ENCODE results near the gene DMBT1. TPM values are rescaled to one million over a fixed set of nuclear protein-coding genes. Genes with fewer than 3 reads are reported as not detected.

Gene DMBT1
- total RNA-seq, 1 donor from 2014 or later = 0.13 TPM

DNA sequence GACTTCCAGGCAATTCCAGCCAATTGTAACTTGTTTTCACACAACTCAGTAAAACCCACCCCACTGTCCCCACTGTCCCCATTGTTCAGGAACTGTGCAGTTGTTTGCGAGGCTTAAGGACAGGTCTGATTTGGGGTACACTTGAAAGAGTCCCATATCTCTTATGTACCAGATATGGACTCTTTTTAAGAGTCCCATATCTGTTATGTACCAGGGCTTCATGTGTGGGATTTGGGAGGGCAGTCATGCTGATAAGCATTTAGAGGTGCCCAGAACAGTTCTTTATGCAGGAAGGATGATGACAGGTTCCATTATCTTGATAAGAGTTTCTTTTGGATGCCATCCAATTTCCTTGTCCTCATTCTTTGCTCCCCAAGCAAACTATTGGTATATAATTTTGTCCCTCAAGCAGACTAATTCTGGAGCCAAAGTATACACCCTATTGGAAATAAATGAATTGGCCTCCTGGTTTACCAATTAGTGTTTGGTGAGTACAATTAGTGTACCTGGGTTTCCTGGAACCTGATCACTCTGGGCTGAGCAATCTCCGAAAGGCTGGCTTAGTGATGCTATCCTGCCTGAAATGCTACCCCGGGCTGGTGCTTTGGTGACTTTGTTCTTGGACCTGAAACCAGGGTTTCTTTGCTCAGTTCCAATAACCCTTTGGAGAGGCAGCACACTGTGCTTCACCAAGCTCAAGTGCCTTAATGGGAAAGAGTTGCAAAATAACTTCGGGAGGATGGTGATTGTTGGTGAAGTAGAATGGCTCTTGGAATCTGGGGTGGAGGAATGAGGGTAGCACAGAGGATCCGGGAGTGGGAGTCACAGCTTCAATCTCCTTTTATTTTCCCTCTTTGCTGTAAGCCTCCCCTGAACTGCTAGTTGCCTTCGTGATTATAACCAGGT lies 6.2 kb upstream of the DMBT1 start:
- Histone ChIP-seq H3K4me3 (ENCODE audit: low read depth, low read length) (no peak overlapping the region), H3K36me3 (ENCODE audit: control insufficient read depth, insufficient read depth, low read length) (no peaks in the 10 kb centered on the region), H3K27me3 (ENCODE audit: control insufficient read depth, insufficient read depth, low read length) (peaks cover 8% of the 10 kb centered on the region)
- TF ChIP-seq CTCF (IDR thresholded peaks at IDR 0.05; ENCODE audit: insufficient read depth, low read length, poor library complexity, severe bottlenecking) = no peak
- no peak for DNase-seq (ENCODE audit: low read depth)

GRCh38 chr10:122555442-122555841 lies 5.1 kb upstream of the DMBT1 start:
- H3K36me3 ChIP-seq (ENCODE audit: control insufficient read depth, insufficient read depth, low read length) = no peaks in the 10 kb centered on the region
- H3K27me3 ChIP-seq (ENCODE audit: control insufficient read depth, insufficient read depth, low read length) = peaks cover 8% of the 10 kb centered on the region
- H3K4me3 ChIP-seq (ENCODE audit: low read depth, low read length) = no peak overlapping the region
- DNase-seq (ENCODE audit: low read depth) = no peak
- no peak for TF ChIP-seq CTCF (IDR thresholded peaks at IDR 0.05; ENCODE audit: insufficient read depth, low read length, poor library complexity, severe bottlenecking)

- Histone ChIP-seq H3K4me3 (ENCODE audit: low read depth, low read length) (no peak overlapping the region), H3K36me3 (ENCODE audit: control insufficient read depth, insufficient read depth, low read length) (no peaks in the 10 kb centered on the region), H3K27me3 (ENCODE audit: control insufficient read depth, insufficient read depth, low read length) (peaks cover 9% of the 10 kb centered on the region)
- DNase-seq (ENCODE audit: low read depth) = no peak
- no peak for TF ChIP-seq CTCF (IDR thresholded peaks at IDR 0.05; ENCODE audit: insufficient read depth, low read length, poor library complexity, severe bottlenecking)
Observed at GRCh38 chr10:122557516-122557915, 3.0 kb upstream of the DMBT1 start.

DNA sequence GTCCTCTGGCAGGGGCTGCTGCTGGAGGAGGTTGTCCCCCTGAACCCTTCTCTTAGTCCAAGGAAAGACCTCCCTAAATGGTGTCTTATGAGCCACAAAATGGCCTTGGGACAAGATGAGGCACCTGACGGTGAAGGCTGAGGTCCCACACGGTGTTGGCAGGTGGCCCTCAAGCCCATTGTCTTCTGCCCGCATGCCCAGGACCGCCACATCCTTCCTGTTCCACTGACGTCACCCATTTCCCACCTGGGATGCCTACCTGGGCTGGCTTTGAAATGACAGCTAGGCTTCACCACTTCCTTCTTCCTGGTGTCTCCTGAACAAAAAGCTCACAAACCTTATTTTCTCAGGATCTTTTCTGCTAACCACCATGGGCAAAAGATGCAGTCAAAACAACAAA lies 2.1 kb upstream of the DMBT1 start:
- DNase-seq (ENCODE audit: low read depth) = no peak
- Histone ChIP-seq H3K4me3 (ENCODE audit: low read depth, low read length) (no peak overlapping the region), H3K27me3 (ENCODE audit: control insufficient read depth, insufficient read depth, low read length) (peaks cover 12% of the 10 kb centered on the region), H3K36me3 (ENCODE audit: control insufficient read depth, insufficient read depth, low read length) (no peaks in the 10 kb centered on the region)
- no peak for TF ChIP-seq CTCF (IDR thresholded peaks at IDR 0.05; ENCODE audit: insufficient read depth, low read length, poor library complexity, severe bottlenecking)

DNA sequence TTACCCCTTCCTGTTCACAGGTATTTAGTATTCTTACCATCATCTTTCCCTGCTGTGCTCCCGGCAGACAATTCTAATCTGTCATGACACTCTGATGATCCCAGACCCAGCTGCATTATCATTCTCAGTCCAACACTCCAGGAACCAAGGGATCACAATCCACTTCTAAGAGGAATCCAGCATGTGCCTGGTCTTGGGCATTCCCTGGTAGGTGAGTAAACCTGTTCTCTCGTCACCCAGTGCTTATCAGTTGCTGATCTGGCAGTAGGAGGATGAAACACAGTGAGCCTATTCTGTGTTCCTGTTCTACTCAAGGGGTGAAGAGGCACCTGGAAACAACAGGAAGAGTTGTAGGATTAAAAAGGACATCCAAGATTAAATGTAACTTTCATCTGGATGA lies 1.3 kb upstream of the DMBT1 start:
- no peak for DNase-seq (ENCODE audit: low read depth)
- H3K27me3 ChIP-seq (ENCODE audit: control insufficient read depth, insufficient read depth, low read length) = peaks cover 12% of the 10 kb centered on the region
- H3K36me3 ChIP-seq (ENCODE audit: control insufficient read depth, insufficient read depth, low read length) = no peaks in the 10 kb centered on the region
- no peak for TF ChIP-seq CTCF (IDR thresholded peaks at IDR 0.05; ENCODE audit: insufficient read depth, low read length, poor library complexity, severe bottlenecking)
- H3K4me3 ChIP-seq (ENCODE audit: low read depth, low read length) = no peak overlapping the region

DNA sequence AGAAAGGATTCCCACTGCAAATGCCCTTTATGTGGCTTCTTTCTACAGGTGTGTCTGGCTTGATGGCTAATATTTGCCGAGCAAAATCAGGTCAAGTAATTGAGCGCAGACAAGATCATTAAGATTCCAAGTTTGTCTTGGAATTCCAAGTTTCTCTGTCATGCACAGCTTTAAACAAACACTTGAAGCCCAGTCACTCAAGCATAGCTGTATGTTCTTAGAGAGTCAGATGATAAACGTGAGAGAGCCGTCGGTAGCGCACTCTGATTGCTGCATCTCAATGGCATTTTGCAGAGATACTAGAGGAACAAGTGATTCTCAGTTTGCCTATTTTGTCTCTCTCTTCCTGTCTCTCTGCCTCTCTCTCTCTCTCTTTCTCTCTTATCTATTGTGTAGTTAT lies 658 bp downstream of the DMBT1 start:
- H3K4me3 ChIP-seq (ENCODE audit: low read depth, low read length) = no peak overlapping the region
- peaks cover 10% of the 10 kb centered on the region for H3K27me3 ChIP-seq (ENCODE audit: control insufficient read depth, insufficient read depth, low read length)
- TF ChIP-seq CTCF (IDR thresholded peaks at IDR 0.05; ENCODE audit: insufficient read depth, low read length, poor library complexity, severe bottlenecking) = no peak
- no peaks in the 10 kb centered on the region for H3K36me3 ChIP-seq (ENCODE audit: control insufficient read depth, insufficient read depth, low read length)
- DNase-seq (ENCODE audit: low read depth) = peak; percentile 42
